ENCODE measurements around the gene SLCO4A1.
"Not testable (repeated sequence)": the region's sequence is repeated elsewhere in the genome, so short reads cannot be mapped to it uniquely, and the experiment has no call there.

The SLCO4A1 gene

GRCh38 chr20:62624325-62624690 is 18.0 kb upstream of the SLCO4A1 start:
- DNase-seq (ENCODE audit: extremely low read depth, low read depth), result no peak
- TF ChIP-seq, protein P1, sequence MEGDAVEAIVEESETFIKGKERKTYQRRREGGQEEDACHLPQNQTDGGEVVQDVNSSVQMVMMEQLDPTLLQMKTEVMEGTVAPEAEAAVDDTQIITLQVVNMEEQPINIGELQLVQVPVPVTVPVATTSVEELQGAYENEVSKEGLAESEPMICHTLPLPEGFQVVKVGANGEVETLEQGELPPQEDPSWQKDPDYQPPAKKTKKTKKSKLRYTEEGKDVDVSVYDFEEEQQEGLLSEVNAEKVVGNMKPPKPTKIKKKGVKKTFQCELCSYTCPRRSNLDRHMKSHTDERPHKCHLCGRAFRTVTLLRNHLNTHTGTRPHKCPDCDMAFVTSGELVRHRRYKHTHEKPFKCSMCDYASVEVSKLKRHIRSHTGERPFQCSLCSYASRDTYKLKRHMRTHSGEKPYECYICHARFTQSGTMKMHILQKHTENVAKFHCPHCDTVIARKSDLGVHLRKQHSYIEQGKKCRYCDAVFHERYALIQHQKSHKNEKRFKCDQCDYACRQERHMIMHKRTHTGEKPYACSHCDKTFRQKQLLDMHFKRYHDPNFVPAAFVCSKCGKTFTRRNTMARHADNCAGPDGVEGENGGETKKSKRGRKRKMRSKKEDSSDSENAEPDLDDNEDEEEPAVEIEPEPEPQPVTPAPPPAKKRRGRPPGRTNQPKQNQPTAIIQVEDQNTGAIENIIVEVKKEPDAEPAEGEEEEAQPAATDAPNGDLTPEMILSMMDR (IDR thresholded peaks at IDR 0.05; ENCODE audit: low read depth, low read length), result no peak

DNA sequence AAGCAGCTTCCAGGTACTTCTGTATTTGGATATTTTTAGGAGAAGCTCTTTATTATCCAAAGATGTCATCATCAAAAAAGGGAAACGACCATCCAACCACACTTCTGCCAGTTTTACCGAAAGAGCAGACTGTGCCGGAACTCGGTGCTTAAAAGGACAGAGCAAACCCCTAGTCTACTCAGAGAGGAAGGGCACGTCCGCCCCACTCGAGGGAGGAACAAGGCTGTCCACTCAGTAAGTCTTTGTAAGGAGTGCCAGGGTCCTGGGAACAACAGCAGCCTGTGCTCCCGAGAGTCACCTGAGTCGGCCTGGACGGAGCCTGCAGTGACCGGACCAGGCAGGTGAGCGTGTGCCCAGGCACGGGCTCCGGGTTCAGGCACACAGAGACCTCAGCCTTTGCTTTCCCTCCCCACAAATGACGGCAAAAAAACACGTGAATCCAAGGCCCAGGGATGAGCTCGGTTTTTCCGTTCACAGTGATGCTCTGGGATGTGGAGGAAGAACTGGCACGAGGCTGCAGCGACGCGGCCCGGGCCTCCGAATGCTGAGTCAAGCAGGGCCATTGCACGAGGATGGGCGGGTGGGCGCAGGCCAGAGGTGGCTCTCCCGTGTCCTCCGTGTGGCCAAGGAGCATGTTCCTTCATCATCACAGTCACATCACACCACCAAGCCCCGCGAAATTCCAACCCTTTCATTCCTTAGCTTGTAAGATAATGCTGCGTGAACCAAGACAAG is 17.4 kb upstream of the SLCO4A1 start:
- DNase-seq (ENCODE audit: extremely low read depth, low read depth), result no peak
- TF ChIP-seq, protein P1 (IDR thresholded peaks at IDR 0.05; ENCODE audit: low read depth, low read length), result no peak

DNA sequence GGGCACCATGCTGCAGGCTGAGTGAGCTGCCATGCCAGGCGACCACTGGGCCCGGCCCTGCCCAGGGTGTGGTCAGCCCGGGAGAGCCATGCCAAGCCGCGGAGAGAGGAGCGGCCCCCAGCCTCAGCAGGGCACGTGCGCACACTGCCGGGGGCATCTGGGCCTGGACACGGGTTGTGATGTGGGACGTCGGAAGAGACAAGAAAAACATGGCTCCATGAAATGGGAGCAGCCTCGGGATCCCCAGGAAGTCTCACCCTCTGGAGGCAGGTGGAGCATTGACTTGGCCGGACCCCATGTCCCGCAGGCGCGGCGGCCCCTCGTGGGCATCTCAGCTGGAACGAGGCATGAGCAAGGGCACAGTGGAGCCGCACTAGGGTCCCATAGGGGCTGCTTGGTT is 16.8 kb upstream of the SLCO4A1 start:
- no peak for DNase-seq (ENCODE audit: extremely low read depth, low read depth)
- TF ChIP-seq, protein P1 (IDR thresholded peaks at IDR 0.05; ENCODE audit: low read depth, low read length), result no peak

DNA sequence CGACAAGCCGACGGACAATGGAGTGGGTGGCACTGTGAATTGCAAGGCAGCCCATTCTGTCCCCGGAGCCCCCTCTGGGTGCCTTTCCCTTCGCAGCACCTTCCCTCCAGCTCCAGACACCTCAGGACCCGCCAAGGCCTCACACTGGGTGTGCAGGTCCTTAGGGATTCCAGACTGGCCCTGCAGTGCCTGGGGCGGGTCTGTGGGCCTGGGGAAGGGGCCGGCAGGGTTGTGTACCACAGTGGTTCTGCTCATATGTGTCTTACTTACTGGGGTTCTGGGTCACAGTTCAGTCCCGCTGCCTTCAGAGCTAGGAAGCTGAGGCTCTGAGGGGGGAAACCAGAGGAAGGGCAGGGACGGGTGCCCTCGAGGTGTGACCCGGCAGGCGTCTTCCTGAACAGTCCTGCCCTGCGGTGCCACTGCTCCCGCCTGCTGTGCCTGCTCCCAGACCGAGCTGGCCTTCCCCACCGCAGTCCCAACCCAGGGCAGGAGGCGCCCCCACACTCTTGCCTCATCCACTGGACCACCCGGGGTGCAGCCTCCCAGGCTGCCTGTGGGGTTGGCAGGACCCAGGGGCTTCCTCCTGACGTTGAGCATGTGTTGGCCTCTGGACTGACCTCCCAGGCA is 16.3 kb upstream of the SLCO4A1 start:
- no peak for DNase-seq (ENCODE audit: extremely low read depth, low read depth)

DNA sequence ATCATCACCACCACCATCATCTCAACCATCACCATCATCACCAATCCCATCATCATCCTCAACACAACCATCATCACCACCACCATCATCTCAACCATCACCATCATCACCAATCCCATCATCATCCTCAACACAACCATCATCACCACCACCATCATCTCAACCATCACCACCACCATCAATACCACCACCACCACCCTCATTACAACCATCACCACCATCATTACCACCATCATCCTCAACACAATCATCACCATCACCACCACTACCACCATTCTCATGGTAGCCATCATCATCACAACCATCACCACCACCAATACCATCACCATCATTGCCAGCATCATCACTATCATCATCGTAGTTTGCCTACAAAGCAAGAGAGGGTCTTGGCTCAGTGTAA is 14.9 kb upstream of the SLCO4A1 start:
- DNase-seq (ENCODE audit: extremely low read depth, low read depth), result not testable (repeated sequence)

More for the DNA sequence above, 16.3 kb upstream of the SLCO4A1 start:
- TF ChIP-seq, protein P1 (IDR thresholded peaks at IDR 0.05; ENCODE audit: low read depth, low read length), result no peak

GRCh38 chr20:62627901-62628612 is 14.2 kb upstream of the SLCO4A1 start:
- DNase-seq (ENCODE audit: extremely low read depth, low read depth), result no peak
- TF ChIP-seq, protein P1 (IDR thresholded peaks at IDR 0.05; ENCODE audit: low read depth, low read length), result no peak

- DNase-seq (ENCODE audit: extremely low read depth, low read depth), result no peak
- TF ChIP-seq, protein P1 (IDR thresholded peaks at IDR 0.05; ENCODE audit: low read depth, low read length), result no peak
Observed at GRCh38 chr20:62628691-62629090, 13.6 kb upstream of the SLCO4A1 start.
